ENCODE results near the gene EIPR1. TPM values are rescaled to one million over a fixed set of nuclear protein-coding genes. Genes with fewer than 3 reads are reported as not detected.

Gene EIPR1
- total RNA-seq, 4 donors from 2014 or later: 24.9 to 46.2 (median 36.3) TPM

DNA sequence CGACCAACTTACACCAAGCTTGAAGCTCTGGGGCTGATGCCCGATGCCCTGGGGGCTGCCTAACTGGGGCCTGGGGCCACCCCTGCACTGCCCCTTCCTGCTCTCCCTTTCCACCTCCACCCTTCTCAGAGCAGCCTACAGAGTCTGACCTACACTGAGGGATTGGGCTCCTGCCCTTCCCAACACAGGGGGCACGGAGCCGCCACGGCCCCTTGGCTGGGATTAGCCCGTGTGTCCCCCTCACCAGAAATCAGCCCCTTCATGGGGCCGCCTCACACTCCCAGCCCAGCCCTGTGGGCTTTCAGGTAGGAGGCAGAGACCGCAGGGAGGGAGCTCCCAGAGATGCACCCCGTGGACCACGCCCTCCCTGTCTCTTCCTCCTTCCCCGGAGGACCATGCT is 198.0 kb downstream of the EIPR1 start:
- no peak for DNase-seq (ENCODE audit: low spot score in 2 of 2)
- Histone ChIP-seq H3K27ac (no peak overlapping the region), H3K4me1 (no peaks in the 10 kb centered on the region), H3K36me3 (peaks cover 0 to 36% (median 0%) of the 10 kb centered on the region in 3 donors), H3K4me3 (no peak overlapping the region), H3K9me3 (no peaks in the 10 kb centered on the region), H3K27me3 (no peaks in the 10 kb centered on the region)
- TF ChIP-seq, protein P1, sequence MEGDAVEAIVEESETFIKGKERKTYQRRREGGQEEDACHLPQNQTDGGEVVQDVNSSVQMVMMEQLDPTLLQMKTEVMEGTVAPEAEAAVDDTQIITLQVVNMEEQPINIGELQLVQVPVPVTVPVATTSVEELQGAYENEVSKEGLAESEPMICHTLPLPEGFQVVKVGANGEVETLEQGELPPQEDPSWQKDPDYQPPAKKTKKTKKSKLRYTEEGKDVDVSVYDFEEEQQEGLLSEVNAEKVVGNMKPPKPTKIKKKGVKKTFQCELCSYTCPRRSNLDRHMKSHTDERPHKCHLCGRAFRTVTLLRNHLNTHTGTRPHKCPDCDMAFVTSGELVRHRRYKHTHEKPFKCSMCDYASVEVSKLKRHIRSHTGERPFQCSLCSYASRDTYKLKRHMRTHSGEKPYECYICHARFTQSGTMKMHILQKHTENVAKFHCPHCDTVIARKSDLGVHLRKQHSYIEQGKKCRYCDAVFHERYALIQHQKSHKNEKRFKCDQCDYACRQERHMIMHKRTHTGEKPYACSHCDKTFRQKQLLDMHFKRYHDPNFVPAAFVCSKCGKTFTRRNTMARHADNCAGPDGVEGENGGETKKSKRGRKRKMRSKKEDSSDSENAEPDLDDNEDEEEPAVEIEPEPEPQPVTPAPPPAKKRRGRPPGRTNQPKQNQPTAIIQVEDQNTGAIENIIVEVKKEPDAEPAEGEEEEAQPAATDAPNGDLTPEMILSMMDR (IDR thresholded peaks at IDR 0.05): no peak
- TF ChIP-seq POLR2A (IDR thresholded peaks at IDR 0.05): no peak
- no peak for TF ChIP-seq EP300 (IDR thresholded peaks at IDR 0.05)
- 89 to 92% methylated on average over 11 of the region's 11 CpGs for WGBS, 2 donors

- Histone ChIP-seq H3K4me1 (no peaks in the 10 kb centered on the region), H3K27ac (no peak overlapping the region), H3K27me3 (no peaks in the 10 kb centered on the region), H3K9me3 (no peaks in the 10 kb centered on the region), H3K36me3 (peaks cover 0 to 35% (median 0%) of the 10 kb centered on the region in 3 donors), H3K4me3 (no peak overlapping the region)
- DNase-seq (ENCODE audit: low spot score in 2 of 2): no peak
- 77 to 85% methylated on average over 17 of the region's 17 CpGs for WGBS, 2 donors
- no peak for TF ChIP-seq POLR2A (IDR thresholded peaks at IDR 0.05)
Measured at GRCh38 chr2:3179208-3179607, 198.4 kb downstream of the EIPR1 start.

DNA sequence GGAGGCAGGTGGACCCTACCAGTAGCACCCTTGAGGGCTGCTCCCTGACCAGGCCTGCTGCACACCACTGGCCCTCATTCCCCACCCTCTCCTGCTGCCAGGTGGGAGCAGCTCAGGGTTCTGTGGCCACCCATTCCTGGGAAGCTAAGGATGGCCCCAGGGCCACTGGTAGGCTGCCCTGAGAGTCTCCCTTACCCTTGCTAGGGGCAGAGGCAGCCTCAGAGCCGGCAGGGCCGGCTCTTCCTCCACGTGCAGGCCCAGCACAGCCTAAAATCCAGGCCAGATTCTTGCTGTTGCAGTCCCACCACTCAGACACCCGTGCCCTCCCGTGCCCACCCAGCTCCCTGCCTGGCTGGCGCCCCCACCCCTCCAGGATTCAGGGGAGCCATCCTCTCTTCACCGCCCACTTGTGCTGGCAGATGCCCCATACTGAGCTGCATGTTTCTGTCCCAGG is 199.0 kb downstream of the EIPR1 start:
- Histone ChIP-seq H3K36me3 (peaks cover 0 to 30% (median 0%) of the 10 kb centered on the region in 3 donors), H3K27me3 (no peaks in the 10 kb centered on the region), H3K4me3 (no peak overlapping the region), H3K4me1 (no peaks in the 10 kb centered on the region), H3K27ac (no peak overlapping the region), H3K9me3 (no peaks in the 10 kb centered on the region)
- TF ChIP-seq, protein P1 (IDR thresholded peaks at IDR 0.05): no peak
- no peak for TF ChIP-seq POLR2A (IDR thresholded peaks at IDR 0.05)
- no peak for TF ChIP-seq EP300 (IDR thresholded peaks at IDR 0.05)
- 73 to 74% methylated on average over 7 of the region's 7 CpGs for WGBS, 2 donors
- DNase-seq (ENCODE audit: low spot score in 2 of 2): no peak

DNA sequence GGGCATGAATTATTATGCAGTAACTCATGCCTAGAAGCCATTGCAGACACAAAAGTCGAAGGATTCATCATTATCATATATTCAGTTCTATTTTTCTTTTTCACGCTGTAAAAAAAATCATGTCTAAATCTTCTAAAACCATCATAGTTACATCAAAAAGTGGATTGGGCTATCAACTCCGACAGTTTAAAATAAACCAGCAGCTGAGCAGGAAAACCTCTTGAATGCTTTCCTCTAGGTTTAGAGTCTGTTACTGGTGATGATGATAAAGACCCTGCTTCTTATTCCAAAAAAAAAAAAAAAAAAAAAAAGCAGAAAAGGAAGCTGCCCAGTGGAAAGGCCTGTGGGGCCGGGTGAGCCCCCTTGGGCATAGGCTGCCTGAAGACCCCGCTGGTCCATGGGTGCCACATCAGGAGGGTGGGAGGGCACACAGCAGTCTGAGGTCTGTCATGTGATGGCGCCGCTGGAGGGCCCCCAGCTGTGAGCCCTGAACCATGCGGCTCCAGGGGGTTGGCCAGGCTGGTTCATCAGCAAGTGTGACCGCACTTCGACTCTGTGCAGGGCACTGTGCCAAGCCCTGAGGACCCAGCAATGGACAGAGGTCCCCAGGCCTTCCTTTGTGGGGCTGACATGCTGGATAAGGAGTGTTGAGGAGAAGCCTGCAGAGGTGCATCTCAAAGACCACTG is 199.6 kb downstream of the EIPR1 start:
- Histone ChIP-seq H3K4me1 (no peaks in the 10 kb centered on the region), H3K27me3 (no peaks in the 10 kb centered on the region), H3K4me3 (no peak overlapping the region), H3K9me3 (no peaks in the 10 kb centered on the region), H3K27ac (no peak overlapping the region), H3K36me3 (peaks cover 0 to 35% (median 0%) of the 10 kb centered on the region in 3 donors)
- WGBS, 2 donors: 86 to 88% methylated on average over 9 to 10 of the region's 10 CpGs
- no peak for DNase-seq (ENCODE audit: low spot score in 2 of 2)
- TF ChIP-seq, protein P1 (IDR thresholded peaks at IDR 0.05): no peak
- TF ChIP-seq EP300 (IDR thresholded peaks at IDR 0.05) (no peak), POLR2A (IDR thresholded peaks at IDR 0.05) (no peak)

DNA sequence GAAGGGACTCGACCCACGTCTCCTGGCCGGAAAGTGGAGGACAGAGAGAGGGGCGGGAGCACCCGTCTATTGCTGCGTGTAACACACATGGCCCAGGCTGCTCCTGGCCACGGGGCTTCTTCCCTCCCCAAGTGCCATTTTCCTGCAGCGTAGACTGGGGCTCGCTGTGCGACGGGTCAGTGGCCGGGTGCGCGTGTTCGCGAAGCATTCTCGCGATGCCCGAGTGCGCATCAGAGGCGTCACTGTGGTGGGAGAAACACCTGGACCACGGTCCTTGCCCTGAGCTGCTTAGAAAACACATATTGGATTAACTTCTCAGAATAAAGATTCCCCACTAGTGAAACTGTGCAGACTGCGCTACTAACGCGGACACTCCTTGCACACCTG is 200.8 kb downstream of the EIPR1 start:
- Histone ChIP-seq H3K27ac (no peak overlapping the region), H3K36me3 (peaks cover 0 to 47% (median 0%) of the 10 kb centered on the region in 3 donors), H3K27me3 (no peaks in the 10 kb centered on the region), H3K4me3 (no peak overlapping the region), H3K9me3 (no peaks in the 10 kb centered on the region), H3K4me1 (no peaks in the 10 kb centered on the region)
- no peak for DNase-seq (ENCODE audit: low spot score in 2 of 2)
- no peak for TF ChIP-seq EP300 (IDR thresholded peaks at IDR 0.05)
- WGBS, 2 donors: 95 to 96% methylated on average over 25 of the region's 25 CpGs

- WGBS, 2 donors: 89 to 94% methylated on average over 21 to 23 of the region's 23 CpGs
- no peak for DNase-seq (ENCODE audit: low spot score in 2 of 2)
- Histone ChIP-seq H3K9me3 (no peaks in the 10 kb centered on the region), H3K27me3 (no peaks in the 10 kb centered on the region), H3K36me3 (peaks cover 0 to 53% (median 0%) of the 10 kb centered on the region in 3 donors), H3K4me3 (no peak overlapping the region), H3K4me1 (no peaks in the 10 kb centered on the region), H3K27ac (no peak overlapping the region)
- TF ChIP-seq, protein P1 (IDR thresholded peaks at IDR 0.05): no peak
Measured at GRCh38 chr2:3176071-3176868, 201.3 kb downstream of the EIPR1 start.
